Measurements from ENCODE around the gene GTPBP2. TPM values are rescaled to one million over a fixed set of nuclear protein-coding genes. Genes with fewer than 3 reads are reported as not detected.
"Not testable (repeated sequence)": the region's sequence is repeated elsewhere in the genome, so short reads cannot be mapped to it uniquely, and the experiment has no call there.

Gene GTPBP2
- total and polyA plus RNA-seq, 12 donors: 19.5 to 37.9 (median 25.5) TPM

DNA sequence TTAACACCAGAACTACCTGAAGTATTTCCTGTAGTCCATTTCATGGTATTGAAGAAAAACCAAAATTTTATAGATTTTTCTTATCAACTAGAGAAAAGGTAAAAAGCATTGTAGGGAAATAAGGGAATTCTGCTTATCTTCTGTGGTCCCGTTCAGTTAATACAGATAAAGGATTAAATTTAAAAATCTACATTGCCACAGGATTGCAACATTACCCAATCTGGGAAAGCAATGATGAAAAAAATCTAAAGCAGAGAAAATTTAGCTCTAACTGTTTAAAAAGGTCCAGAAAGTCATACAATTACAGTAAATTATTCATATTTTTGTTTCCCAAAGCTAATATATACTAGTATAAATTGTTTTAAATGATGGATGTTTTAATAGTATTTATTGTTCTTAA lies 35.1 kb downstream of the GTPBP2 start:
- no peaks in the 10 kb centered on the region for H3K27me3 ChIP-seq
- intact Hi-C loops (cut with DNase I): no loop called here
- ATAC-seq (no peak), DNase-seq (no peak)
- WGBS, 2 donors: 77 to 88% methylated on average over 1 of the region's 1 CpG
- H3K36me3 ChIP-seq: peaks cover 0 to 81% (median 8%) of the 10 kb centered on the region in 9 donors
- H3K9me3 ChIP-seq: no peaks in the 10 kb centered on the region
- TF ChIP-seq, protein P1, sequence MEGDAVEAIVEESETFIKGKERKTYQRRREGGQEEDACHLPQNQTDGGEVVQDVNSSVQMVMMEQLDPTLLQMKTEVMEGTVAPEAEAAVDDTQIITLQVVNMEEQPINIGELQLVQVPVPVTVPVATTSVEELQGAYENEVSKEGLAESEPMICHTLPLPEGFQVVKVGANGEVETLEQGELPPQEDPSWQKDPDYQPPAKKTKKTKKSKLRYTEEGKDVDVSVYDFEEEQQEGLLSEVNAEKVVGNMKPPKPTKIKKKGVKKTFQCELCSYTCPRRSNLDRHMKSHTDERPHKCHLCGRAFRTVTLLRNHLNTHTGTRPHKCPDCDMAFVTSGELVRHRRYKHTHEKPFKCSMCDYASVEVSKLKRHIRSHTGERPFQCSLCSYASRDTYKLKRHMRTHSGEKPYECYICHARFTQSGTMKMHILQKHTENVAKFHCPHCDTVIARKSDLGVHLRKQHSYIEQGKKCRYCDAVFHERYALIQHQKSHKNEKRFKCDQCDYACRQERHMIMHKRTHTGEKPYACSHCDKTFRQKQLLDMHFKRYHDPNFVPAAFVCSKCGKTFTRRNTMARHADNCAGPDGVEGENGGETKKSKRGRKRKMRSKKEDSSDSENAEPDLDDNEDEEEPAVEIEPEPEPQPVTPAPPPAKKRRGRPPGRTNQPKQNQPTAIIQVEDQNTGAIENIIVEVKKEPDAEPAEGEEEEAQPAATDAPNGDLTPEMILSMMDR (IDR thresholded peaks at IDR 0.05): no peak
- H3K4me3 ChIP-seq: no peak overlapping the region
- H3K4me1 ChIP-seq: no peaks in the 10 kb centered on the region
- H3K27ac ChIP-seq: no peak overlapping the region

GRCh38 chr6:43589564-43589963 lies 39.5 kb downstream of the GTPBP2 start:
- ATAC-seq; DNase-seq; H3K27ac ChIP-seq; H3K9me3 ChIP-seq; H3K27me3 ChIP-seq; H3K4me3 ChIP-seq; intact Hi-C loops (cut with DNase I); H3K4me1 ChIP-seq: not testable (repeated sequence)
- 92 to 100% methylated on average over 1 of the region's 1 CpG for WGBS, 2 donors
- peaks cover 0 to 90% (median 20%) of the 10 kb centered on the region in 9 donors for H3K36me3 ChIP-seq

DNA sequence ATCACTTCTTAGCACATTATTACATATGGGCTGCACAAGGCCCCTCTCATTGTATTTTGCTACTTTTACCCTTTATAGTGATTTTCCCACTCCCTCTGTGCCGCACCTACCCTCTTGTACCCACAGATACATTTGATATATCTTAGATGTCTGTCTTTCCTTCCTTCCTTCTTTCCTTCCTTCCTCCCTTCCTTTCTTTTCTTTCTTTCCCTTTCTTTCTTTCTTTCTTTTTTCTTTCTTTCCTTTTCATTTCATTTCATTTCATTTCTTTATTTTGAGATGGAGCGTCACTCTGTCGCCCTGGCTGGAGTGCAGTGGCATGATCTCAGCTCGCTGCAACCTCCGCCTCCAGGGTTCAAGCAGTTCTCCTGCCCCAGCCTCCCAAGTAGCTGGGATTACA lies 40.9 kb downstream of the GTPBP2 start:
- H3K4me3 ChIP-seq: no peak overlapping the region
- ATAC-seq (no peak), DNase-seq (no peak)
- no peaks in the 10 kb centered on the region for H3K4me1 ChIP-seq
- WGBS, 2 donors: 97 to 98% methylated on average over 5 of the region's 5 CpGs
- TF ChIP-seq, protein P1 (IDR thresholded peaks at IDR 0.05): no peak
- H3K27ac ChIP-seq: no peak overlapping the region
- H3K27me3 ChIP-seq: no peaks in the 10 kb centered on the region
- H3K9me3 ChIP-seq: no peaks in the 10 kb centered on the region
- H3K36me3 ChIP-seq: peaks cover 0 to 100% (median 33%) of the 10 kb centered on the region in 9 donors
- intact Hi-C loops (cut with DNase I): no loop called here

DNA sequence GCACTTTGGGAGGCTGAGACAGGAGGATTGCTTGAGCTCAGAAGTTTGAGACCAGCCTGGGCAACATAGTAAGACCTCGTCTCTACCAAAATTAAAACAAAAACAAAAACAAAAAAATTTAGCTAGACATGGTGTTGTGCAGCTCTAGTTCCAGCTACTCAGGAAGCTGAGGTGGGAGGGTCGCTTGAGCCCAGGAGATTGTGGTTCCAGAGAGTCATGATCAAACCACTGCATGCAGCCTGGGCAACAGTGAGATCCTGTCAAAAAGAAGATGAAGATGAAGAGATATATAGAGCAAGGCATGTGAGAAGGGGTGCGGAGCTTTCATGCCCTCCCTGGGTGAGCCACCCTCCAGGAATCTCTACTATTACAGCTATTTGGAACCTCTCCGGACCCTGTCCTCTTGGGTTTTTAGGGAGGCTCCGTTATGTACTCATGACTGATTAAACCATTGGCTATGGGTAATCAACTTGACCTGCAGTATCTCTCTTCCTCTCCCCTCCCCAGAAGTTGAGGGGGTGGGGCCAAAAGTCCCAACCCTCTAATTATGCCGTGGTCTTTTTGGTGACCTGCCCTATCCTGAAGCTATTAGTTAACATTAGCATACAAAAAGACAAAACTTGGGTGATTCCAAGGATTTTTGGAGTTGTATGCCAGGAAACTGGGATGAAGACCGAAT lies 44.0 kb downstream of the GTPBP2 start:
- H3K27me3 ChIP-seq: no peaks in the 10 kb centered on the region
- no peak overlapping the region for H3K4me3 ChIP-seq
- DNase-seq (no peak), ATAC-seq (no peak)
- intact Hi-C loops (cut with DNase I): no loop called here
- no peaks in the 10 kb centered on the region for H3K4me1 ChIP-seq
- H3K27ac ChIP-seq: peak overlapping the region in 1 of 10 donors; percentile 2
- no peaks in the 10 kb centered on the region for H3K9me3 ChIP-seq
- 91 to 95% methylated on average over 7 of the region's 7 CpGs for WGBS, 2 donors
- TF ChIP-seq, protein P1 (IDR thresholded peaks at IDR 0.05): no peak
- H3K36me3 ChIP-seq: peaks cover 0 to 80% (median 38%) of the 10 kb centered on the region in 9 donors

DNA sequence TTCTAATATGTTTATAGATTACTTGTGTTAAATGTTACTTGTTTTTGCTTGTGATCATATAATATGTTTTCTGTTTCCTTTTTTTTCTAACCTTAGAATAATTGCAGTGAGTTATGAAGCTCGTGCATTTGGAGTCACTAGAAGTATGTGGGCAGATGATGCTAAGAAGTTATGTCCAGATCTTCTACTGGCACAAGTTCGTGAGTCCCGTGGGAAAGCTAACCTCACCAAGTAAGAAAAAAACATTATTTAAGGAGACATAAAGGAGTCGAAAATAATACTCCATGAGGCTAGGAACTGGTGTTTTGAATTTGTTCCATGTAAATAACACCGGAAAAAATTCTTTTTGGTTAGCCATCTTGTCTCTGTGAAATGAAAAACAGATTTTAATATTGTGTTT lies 46.2 kb downstream of the GTPBP2 start:
- TF ChIP-seq, protein P1 (IDR thresholded peaks at IDR 0.05): no peak
- intact Hi-C loops (cut with DNase I): no loop called here
- 85 to 88% methylated on average over 5 of the region's 5 CpGs for WGBS, 2 donors

More for the DNA sequence above, 46.2 kb downstream of the GTPBP2 start:
- peaks cover 0 to 59% (median 31%) of the 10 kb centered on the region in 9 donors for H3K36me3 ChIP-seq
- H3K27ac ChIP-seq: no peak overlapping the region
- DNase-seq (no peak), ATAC-seq (no peak)
- no peaks in the 10 kb centered on the region for H3K9me3 ChIP-seq
- no peaks in the 10 kb centered on the region for H3K27me3 ChIP-seq
- no peak overlapping the region for H3K4me3 ChIP-seq
- peaks cover 0 to 17% (median 13%) of the 10 kb centered on the region in 9 donors for H3K4me1 ChIP-seq

Measured in heart right ventricle (tissue), 16 donors.